GM12874 (cell line): ENCODE data around the gene GPR157.

Experiments
- CTCF ChIP-seq: IDR thresholded peaks from 2 replicates; pipeline ENCODE4 v1.5.1; 2011; ENCODE audit warnings: low read depth, mild to moderate bottlenecking, control low read depth, low read length, moderate library complexity; ENCODE audit not compliant: insufficient read depth

GPR157 gene

DNA sequence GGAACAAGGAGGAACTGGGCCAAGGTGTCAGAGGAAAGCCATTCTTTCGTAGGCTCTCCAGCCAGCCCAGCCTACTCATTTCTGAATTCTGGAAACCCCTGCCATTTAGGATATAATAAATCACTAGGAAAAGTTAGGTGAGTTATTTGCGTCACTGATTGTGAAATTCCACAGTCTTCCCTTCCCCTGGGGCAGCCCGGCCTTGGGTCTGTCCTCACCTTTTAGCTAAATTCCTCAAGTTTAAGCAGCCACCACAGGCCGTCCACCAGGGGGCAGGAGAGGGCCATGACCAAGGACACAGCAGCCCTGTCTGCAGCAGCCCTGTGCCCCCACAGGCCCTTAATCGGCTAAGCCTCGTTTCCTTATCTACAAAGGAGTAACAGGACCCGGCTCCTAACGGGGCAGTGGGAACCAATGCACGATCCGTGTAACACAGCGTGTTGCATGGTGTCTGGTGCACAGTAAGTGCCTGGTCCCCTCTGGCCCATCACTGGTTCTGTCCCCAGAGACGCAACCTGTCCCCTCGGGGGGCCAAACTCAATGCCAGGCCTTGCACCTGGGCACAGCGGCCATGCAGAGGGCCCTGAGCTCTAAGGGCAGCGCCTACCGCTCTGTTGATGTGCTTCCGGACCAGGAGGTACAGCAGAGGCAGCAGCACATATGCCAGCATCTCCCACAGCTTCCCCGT, 18.1 kb downstream of the GPR157 start:
- TF ChIP-seq CTCF: peak; percentile 87

- no peak for TF ChIP-seq CTCF
Measured at GRCh38 chr1:9108056-9108665, 20.7 kb downstream of the GPR157 start.

DNA sequence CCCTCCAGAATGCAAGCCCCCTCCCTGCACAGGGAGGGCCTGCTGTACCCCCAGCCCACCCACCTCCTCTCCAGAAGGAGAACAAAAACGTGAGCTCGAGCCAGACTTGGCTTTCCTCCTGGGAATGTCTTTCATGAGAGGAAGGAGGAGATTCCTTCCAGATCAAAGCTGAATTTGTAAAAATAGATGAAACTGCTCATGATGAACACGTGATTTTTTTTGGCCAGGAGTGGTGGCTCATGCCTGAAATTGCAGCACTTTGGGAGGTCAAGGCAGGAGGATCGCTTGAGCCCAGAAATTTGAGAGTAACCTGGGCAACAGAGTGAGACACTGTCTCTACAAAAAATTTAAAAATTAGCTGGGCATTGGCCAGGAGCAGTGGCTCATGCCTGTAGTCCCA, 21.8 kb downstream of the GPR157 start:
- TF ChIP-seq CTCF: no peak

GRCh38 chr1:9106286-9106685, 22.6 kb downstream of the GPR157 start:
- no peak for TF ChIP-seq CTCF

DNA sequence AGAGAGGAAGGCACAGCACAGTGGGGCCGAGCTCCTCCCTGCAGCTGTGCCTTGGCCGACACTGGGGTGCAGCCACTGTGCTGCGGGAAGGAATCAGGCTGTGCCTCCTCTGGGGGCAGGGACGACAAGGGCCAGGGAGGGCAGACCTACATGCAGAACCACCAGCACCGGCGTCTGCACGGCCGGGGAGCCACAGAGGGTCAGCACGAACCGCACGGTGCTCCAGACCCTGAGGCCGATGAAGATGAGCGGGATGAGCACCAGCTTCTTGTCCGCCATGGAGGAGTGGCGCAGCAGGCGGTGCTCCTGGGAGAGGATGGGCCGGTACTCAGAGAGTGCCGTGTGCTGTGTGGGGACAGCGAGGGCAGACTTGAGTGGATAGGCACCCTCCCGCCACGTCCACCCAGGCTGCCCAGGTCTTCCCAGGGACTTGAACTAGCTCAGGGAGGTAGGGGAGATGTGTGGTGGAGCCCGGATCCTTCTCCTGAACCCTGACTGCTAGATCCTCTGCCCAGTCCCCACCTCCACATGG, 23.5 kb downstream of the GPR157 start:
- TF ChIP-seq CTCF: no peak

- TF ChIP-seq CTCF: peak; percentile 84
Measured at GRCh38 chr1:9101510-9102146, 27.3 kb downstream of the GPR157 start.

- TF ChIP-seq CTCF: no peak
Measured at GRCh38 chr1:9100471-9101043, 28.3 kb downstream of the GPR157 start.
